ENCODE measurements around the gene DLG1. TPM values are rescaled to one million over a fixed set of nuclear protein-coding genes. Genes with fewer than 3 reads are reported as not detected.

The DLG1 gene
- total RNA-seq, 1 experiment from 2014 or later: 90.2 TPM

DNA sequence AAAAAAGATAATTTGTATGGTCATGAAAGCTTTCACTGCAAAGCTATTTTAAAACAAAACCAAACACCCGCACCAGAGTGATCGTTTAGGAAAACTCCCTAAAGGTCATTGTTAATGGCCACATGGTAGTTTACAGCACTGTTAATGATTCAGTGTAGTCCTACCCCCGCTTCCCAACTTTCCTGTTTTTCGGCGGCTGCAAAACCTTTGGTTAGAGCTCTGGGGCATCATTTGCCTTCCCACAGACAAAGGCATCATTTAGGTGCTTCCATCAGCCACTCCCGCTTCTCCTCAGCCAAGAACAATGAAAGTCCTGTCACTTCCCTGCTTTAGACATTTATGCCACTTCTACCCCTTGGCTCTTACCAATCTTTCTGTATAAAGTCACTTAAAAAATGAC lies 279.4 kb downstream of the DLG1 start:
- DNase-seq (ENCODE audit: low read depth, low spot score) (no peak), ATAC-seq (no peak)

DNA sequence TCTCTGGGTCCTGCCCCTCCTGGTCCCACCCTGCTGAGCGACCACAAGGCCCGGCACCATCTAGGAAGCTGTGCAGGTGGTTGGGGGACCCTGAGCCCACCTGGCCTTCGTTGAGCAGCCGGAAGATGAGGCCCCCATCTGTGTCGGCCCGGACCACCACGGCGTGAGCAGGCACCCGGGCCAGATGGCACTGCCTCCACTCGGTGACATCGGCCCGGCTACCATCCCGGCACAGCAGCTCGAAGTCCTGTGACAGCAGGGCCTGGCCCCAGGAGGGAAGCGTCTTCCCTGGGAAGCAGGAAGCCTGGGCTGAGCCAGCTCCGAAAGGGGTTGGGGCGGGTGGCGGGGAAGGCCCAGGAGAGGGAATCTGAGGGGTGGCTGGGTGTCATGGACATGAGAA lies 281.4 kb downstream of the DLG1 start:
- Histone ChIP-seq H3K4me3 (ENCODE audit: low read depth in 2 of 2, low read length in 2 of 2) (no peak overlapping the region), H3K27ac (ENCODE audit: low read length) (no peak overlapping the region), H3K27me3 (ENCODE audit: control insufficient read depth, insufficient read depth, low read length) (no peaks in the 10 kb centered on the region), H3K9me3 (ENCODE audit: control insufficient read depth, insufficient read depth, low read depth, low read length) (no peaks in the 10 kb centered on the region), H3K36me3 (ENCODE audit: control insufficient read depth, insufficient read depth, low read length) (no peaks in the 10 kb centered on the region), H3K4me1 (ENCODE audit: control insufficient read depth, insufficient read depth, low read length) (no peaks in the 10 kb centered on the region)
- no peak for TF ChIP-seq TCF7L2 (IDR thresholded peaks at IDR 0.05; ENCODE audit: low read depth, low read length)
- TF ChIP-seq, protein P1, sequence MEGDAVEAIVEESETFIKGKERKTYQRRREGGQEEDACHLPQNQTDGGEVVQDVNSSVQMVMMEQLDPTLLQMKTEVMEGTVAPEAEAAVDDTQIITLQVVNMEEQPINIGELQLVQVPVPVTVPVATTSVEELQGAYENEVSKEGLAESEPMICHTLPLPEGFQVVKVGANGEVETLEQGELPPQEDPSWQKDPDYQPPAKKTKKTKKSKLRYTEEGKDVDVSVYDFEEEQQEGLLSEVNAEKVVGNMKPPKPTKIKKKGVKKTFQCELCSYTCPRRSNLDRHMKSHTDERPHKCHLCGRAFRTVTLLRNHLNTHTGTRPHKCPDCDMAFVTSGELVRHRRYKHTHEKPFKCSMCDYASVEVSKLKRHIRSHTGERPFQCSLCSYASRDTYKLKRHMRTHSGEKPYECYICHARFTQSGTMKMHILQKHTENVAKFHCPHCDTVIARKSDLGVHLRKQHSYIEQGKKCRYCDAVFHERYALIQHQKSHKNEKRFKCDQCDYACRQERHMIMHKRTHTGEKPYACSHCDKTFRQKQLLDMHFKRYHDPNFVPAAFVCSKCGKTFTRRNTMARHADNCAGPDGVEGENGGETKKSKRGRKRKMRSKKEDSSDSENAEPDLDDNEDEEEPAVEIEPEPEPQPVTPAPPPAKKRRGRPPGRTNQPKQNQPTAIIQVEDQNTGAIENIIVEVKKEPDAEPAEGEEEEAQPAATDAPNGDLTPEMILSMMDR (IDR thresholded peaks at IDR 0.05): no peak
- TF ChIP-seq, protein P2, sequence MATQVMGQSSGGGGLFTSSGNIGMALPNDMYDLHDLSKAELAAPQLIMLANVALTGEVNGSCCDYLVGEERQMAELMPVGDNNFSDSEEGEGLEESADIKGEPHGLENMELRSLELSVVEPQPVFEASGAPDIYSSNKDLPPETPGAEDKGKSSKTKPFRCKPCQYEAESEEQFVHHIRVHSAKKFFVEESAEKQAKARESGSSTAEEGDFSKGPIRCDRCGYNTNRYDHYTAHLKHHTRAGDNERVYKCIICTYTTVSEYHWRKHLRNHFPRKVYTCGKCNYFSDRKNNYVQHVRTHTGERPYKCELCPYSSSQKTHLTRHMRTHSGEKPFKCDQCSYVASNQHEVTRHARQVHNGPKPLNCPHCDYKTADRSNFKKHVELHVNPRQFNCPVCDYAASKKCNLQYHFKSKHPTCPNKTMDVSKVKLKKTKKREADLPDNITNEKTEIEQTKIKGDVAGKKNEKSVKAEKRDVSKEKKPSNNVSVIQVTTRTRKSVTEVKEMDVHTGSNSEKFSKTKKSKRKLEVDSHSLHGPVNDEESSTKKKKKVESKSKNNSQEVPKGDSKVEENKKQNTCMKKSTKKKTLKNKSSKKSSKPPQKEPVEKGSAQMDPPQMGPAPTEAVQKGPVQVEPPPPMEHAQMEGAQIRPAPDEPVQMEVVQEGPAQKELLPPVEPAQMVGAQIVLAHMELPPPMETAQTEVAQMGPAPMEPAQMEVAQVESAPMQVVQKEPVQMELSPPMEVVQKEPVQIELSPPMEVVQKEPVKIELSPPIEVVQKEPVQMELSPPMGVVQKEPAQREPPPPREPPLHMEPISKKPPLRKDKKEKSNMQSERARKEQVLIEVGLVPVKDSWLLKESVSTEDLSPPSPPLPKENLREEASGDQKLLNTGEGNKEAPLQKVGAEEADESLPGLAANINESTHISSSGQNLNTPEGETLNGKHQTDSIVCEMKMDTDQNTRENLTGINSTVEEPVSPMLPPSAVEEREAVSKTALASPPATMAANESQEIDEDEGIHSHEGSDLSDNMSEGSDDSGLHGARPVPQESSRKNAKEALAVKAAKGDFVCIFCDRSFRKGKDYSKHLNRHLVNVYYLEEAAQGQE (IDR thresholded peaks at IDR 0.05; ENCODE audit: insufficient read depth in 1 of 2, low read depth in 2 of 2, low read length in 1 of 2): no peak
- no peak for TF ChIP-seq SIN3A (IDR thresholded peaks at IDR 0.05; ENCODE audit: borderline replicate concordance, insufficient read depth, low read depth, low read length)
- TF ChIP-seq POLR2AphosphoS5 (IDR thresholded peaks at IDR 0.05; ENCODE audit: low read depth, low read length): no peak
- ChIA-PET POLR2A (no interaction called here), CTCF (no interaction called here)
- intact Hi-C loops (cut with micrococcal nuclease; ENCODE audit: unreplicated experiment): no loop called here
- ATAC-seq: no peak
- no peak for DNase-seq (ENCODE audit: low read depth, low spot score)
- no TSS peak for BruUV-seq (replicated peaks)
- in situ Hi-C loops (cut with HindIII; ENCODE audit: low pct_unique_long_range_greater_than_20kb, low sequenced_read_pairs): no loop called here

More for the DNA sequence above, 279.4 kb downstream of the DLG1 start:
- Histone ChIP-seq H3K4me3 (ENCODE audit: low read depth in 2 of 2, low read length in 2 of 2) (no peak overlapping the region), H3K27me3 (ENCODE audit: control insufficient read depth, insufficient read depth, low read length) (no peaks in the 10 kb centered on the region), H3K27ac (ENCODE audit: low read length) (no peak overlapping the region), H3K4me1 (ENCODE audit: control insufficient read depth, insufficient read depth, low read length) (no peaks in the 10 kb centered on the region), H3K36me3 (ENCODE audit: control insufficient read depth, insufficient read depth, low read length) (no peaks in the 10 kb centered on the region), H3K9me3 (ENCODE audit: control insufficient read depth, insufficient read depth, low read depth, low read length) (no peaks in the 10 kb centered on the region)
- BruUV-seq (replicated peaks): TSS peak; percentile 75
- TF ChIP-seq, protein P1 (IDR thresholded peaks at IDR 0.05): no peak
- TF ChIP-seq TCF7L2 (IDR thresholded peaks at IDR 0.05; ENCODE audit: low read depth, low read length) (no peak), POLR2AphosphoS5 (IDR thresholded peaks at IDR 0.05; ENCODE audit: low read depth, low read length) (no peak), SIN3A (IDR thresholded peaks at IDR 0.05; ENCODE audit: borderline replicate concordance, insufficient read depth, low read depth, low read length) (no peak)
- TF ChIP-seq, protein P2 (IDR thresholded peaks at IDR 0.05; ENCODE audit: insufficient read depth in 1 of 2, low read depth in 2 of 2, low read length in 1 of 2): no peak
- ChIA-PET CTCF (no interaction called here), POLR2A (no interaction called here)
- intact Hi-C loops (cut with micrococcal nuclease; ENCODE audit: unreplicated experiment): no loop called here
- in situ Hi-C loops (cut with HindIII; ENCODE audit: low pct_unique_long_range_greater_than_20kb, low sequenced_read_pairs): no loop called here
